Measurements from ENCODE around the gene PLA1A.

The PLA1A gene

GRCh38 chr3:119624002-119624720, 26.5 kb downstream of the PLA1A start:
- TF ChIP-seq CTCF (IDR thresholded peaks at IDR 0.05; ENCODE audit: low read depth, low read length) = no peak
- Histone ChIP-seq H3K4me1 (no peaks in the 10 kb centered on the region), H3K9me3 (no peaks in the 10 kb centered on the region), H3K27me3 (no peaks in the 10 kb centered on the region), H3K36me3 (no peaks in the 10 kb centered on the region), H3K4me3 (ENCODE audit: low read depth, low read length) (no peak overlapping the region)
- DNase-seq = no peak

GRCh38 chr3:119625451-119626153, 27.9 kb downstream of the PLA1A start:
- Histone ChIP-seq H3K27me3 (no peaks in the 10 kb centered on the region), H3K36me3 (no peaks in the 10 kb centered on the region), H3K4me1 (no peaks in the 10 kb centered on the region), H3K4me3 (ENCODE audit: low read depth, low read length) (no peak overlapping the region), H3K9me3 (no peaks in the 10 kb centered on the region)
- TF ChIP-seq CTCF (IDR thresholded peaks at IDR 0.05; ENCODE audit: low read depth, low read length) = no peak
- DNase-seq = no peak

GRCh38 chr3:119626196-119626595, 28.5 kb downstream of the PLA1A start:
- no peak for TF ChIP-seq CTCF (IDR thresholded peaks at IDR 0.05; ENCODE audit: low read depth, low read length)

GRCh38 chr3:119627461-119627860, 29.8 kb downstream of the PLA1A start:
- DNase-seq = no peak
- H3K4me1 ChIP-seq = peaks cover 4% of the 10 kb centered on the region
- H3K9me3 ChIP-seq = no peaks in the 10 kb centered on the region
- no peaks in the 10 kb centered on the region for H3K36me3 ChIP-seq
- no peak overlapping the region for H3K4me3 ChIP-seq (ENCODE audit: low read depth, low read length)
- H3K27me3 ChIP-seq = no peaks in the 10 kb centered on the region
- no peak for TF ChIP-seq CTCF (IDR thresholded peaks at IDR 0.05; ENCODE audit: low read depth, low read length)

More at GRCh38 chr3:119626196-119626595, 28.5 kb downstream of the PLA1A start:
- H3K4me3 ChIP-seq (ENCODE audit: low read depth, low read length) = no peak overlapping the region
- no peaks in the 10 kb centered on the region for H3K36me3 ChIP-seq
- H3K27me3 ChIP-seq = no peaks in the 10 kb centered on the region
- H3K4me1 ChIP-seq = no peaks in the 10 kb centered on the region
- DNase-seq = no peak
- H3K9me3 ChIP-seq = no peaks in the 10 kb centered on the region

- no peak for TF ChIP-seq CTCF (IDR thresholded peaks at IDR 0.05; ENCODE audit: low read depth, low read length)
- peaks cover 9% of the 10 kb centered on the region for H3K4me1 ChIP-seq
Observed at GRCh38 chr3:119628390-119628789, 30.7 kb downstream of the PLA1A start.

More at GRCh38 chr3:119628390-119628789, 30.7 kb downstream of the PLA1A start:
- DNase-seq = no peak
- Histone ChIP-seq H3K27me3 (no peaks in the 10 kb centered on the region), H3K36me3 (no peaks in the 10 kb centered on the region), H3K9me3 (no peaks in the 10 kb centered on the region), H3K4me3 (ENCODE audit: low read depth, low read length) (no peak overlapping the region)
